Measurements from ENCODE around the gene RIMBP2. TPM values are rescaled to one million over a fixed set of nuclear protein-coding genes. Genes with fewer than 3 reads are reported as not detected.

Gene RIMBP2
- total and polyA plus RNA-seq, 9 of the 15 experiments (the other 6 are each of a cell fraction or from before 2014, with no cell fraction given) = not detected

GRCh38 chr12:130557201-130557600 is 158.9 kb downstream of the RIMBP2 start (continued):
- TF ChIP-seq ZNF444 (CRISPR knock-in tag; IDR thresholded peaks at IDR 0.05) (no peak), PCBP1 (IDR thresholded peaks at IDR 0.05; ENCODE audit: low read depth, low read length, poor library complexity, severe bottlenecking) (no peak), ZNF449 (CRISPR knock-in tag; IDR thresholded peaks at IDR 0.05) (no peak), ZNF740 (CRISPR knock-in tag; IDR thresholded peaks at IDR 0.05) (no peak), ZNF740 (tag; IDR thresholded peaks at IDR 0.05) (no peak), THRA (IDR thresholded peaks at IDR 0.05) (no peak)

- Histone ChIP-seq H3K4me1 (replicated peaks in 1 of 2; ENCODE audit: control insufficient read depth in 2 of 2, insufficient read depth in 2 of 2, low read length in 2 of 2) (no peaks in the 10 kb centered on the region), H2AFZ (ENCODE audit: low read depth, low read length) (no peak overlapping the region), H3K79me2 (ENCODE audit: control insufficient read depth, insufficient read depth, low read length) (no peaks in the 10 kb centered on the region), H3K9ac (ENCODE audit: insufficient read depth in 1 of 2, low read depth in 2 of 2, low read length in 2 of 2) (no peak overlapping the region), H3K9me3 (replicated peaks; ENCODE audit: control insufficient read depth, insufficient read depth, low read depth, low read length) (no peaks in the 10 kb centered on the region), H3K4me3 (no peak overlapping the region), H3K36me3 (ENCODE audit: control insufficient read depth, insufficient read depth, low read length) (no peaks in the 10 kb centered on the region), H4K20me1 (replicated peaks; ENCODE audit: control insufficient read depth, insufficient read depth, low read length) (no peaks in the 10 kb centered on the region), H3K4me2 (ENCODE audit: insufficient read depth, low read length) (no peak overlapping the region), H3K27ac (ENCODE audit: extremely low read depth, low read depth, low read length) (no peak overlapping the region), H3K27me3 (ENCODE audit: control insufficient read depth in 2 of 2, insufficient read depth in 2 of 2, low read length in 2 of 2) (peaks cover 3 to 35% of the 10 kb centered on the region in 2 experiments; a peak in 4 of 5 replicates), H3K9me1 (ENCODE audit: control insufficient read depth, insufficient read depth, low read length) (no peaks in the 10 kb centered on the region)
- BruUV-seq (replicated peaks) = no TSS peak
- ChIA-PET POLR2A (no interaction called here), CTCF (ENCODE audit: low intra/inter-chr PET ratio) (no interaction called here)
- ATAC-seq = no peak
- in situ Hi-C loops (cut with MboI) = no loop called here
- intact Hi-C loops (cut with micrococcal nuclease) = no loop called here
- FAIRE-seq = no peak
- WGBS (ENCODE audit: insufficient coverage, low coverage, missing lambda C conversion rate) = 2% methylated on average over 8 of the region's 8 CpGs
- no peak for DNase-seq (ENCODE audit: extremely low read depth in 1 of 4, low spot score in 3 of 4)
- TF ChIP-seq ZNF212 (CRISPR knock-in tag; IDR thresholded peaks at IDR 0.05) (no peak), ARNT (IDR thresholded peaks at IDR 0.05) (no peak), ZNF717 (CRISPR knock-in tag; IDR thresholded peaks at IDR 0.05) (no peak), ZBTB34 (CRISPR knock-in tag; IDR thresholded peaks at IDR 0.05) (no peak), TRIM28 (IDR thresholded peaks at IDR 0.05) (no peak), RFX7 (CRISPR knock-in tag; IDR thresholded peaks at IDR 0.05) (no peak)
Observed at GRCh38 chr12:130556486-130557055, 159.5 kb downstream of the RIMBP2 start.

All from K562 (cell line).